CD1c-positive myeloid dendritic cell (primary cell): Measurements from ENCODE around the gene ARHGEF1.
A peak's percentile ranks its signal among the peaks of the same experiment; 100 is the strongest.

ENCODE experiments used
- DNase-seq: peaks from one replicate; pipeline ENCODE4 v3.0.0-alpha.2; 2016; ENCODE audit errors: extremely low spot score

The ARHGEF1 gene, protein sequence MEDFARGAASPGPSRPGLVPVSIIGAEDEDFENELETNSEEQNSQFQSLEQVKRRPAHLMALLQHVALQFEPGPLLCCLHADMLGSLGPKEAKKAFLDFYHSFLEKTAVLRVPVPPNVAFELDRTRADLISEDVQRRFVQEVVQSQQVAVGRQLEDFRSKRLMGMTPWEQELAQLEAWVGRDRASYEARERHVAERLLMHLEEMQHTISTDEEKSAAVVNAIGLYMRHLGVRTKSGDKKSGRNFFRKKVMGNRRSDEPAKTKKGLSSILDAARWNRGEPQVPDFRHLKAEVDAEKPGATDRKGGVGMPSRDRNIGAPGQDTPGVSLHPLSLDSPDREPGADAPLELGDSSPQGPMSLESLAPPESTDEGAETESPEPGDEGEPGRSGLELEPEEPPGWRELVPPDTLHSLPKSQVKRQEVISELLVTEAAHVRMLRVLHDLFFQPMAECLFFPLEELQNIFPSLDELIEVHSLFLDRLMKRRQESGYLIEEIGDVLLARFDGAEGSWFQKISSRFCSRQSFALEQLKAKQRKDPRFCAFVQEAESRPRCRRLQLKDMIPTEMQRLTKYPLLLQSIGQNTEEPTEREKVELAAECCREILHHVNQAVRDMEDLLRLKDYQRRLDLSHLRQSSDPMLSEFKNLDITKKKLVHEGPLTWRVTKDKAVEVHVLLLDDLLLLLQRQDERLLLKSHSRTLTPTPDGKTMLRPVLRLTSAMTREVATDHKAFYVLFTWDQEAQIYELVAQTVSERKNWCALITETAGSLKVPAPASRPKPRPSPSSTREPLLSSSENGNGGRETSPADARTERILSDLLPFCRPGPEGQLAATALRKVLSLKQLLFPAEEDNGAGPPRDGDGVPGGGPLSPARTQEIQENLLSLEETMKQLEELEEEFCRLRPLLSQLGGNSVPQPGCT

DNA sequence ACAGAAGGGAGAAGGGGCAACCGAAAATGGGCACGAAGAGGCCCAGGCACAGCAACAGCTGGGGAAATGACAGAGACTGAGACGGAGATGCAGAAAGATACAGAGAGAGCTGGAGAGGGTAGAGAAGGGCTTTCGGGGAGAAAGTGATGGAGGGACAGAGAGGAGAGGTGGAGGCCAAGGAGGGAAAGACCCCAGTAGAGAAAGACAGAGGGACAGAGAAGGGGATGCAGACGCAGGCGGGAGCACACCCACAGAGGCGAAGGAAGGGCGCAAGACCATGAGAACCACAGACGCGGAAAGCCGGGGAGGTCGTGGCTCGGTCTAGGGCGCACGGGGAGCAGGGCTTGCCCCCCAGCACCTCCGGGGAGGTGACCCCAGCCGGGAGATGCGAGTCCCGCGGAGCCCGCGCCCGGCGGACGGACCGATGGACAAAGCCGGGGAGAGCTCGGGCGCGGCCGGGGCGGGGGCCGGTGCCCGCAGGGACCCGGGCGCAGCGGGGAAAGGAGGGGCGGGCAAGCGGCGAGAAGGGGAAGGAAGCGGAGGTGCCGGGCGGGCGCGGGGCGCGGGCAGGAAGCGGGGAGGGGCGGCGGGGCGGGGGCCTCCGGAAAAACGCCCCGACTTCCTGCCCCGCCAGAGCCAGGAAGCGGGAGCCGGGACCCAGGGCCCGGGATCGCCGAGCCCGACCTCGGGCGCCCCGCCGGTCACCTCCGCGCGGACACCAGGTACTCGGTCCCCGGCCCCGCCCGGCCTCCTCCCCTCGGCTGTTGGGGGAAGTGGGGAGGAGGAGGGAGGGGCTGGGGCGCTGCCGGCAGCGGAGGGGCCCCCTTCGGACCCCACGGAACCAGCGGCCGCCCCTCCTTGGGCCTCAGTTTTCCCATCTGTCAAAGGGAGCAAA lies at the start of gene ARHGEF1:
TSS of gene ARHGEF1 (plus strand) at position 617 of the 895 bp plus-strand sequence. CDS start 4,899 bp downstream, outside the sequence.
- peak; percentile 65 for DNase-seq

GRCh38 chr19:41837981-41838708 lies 44.8 kb upstream of the ARHGEF1 start:
- DNase-seq: no peak

GRCh38 chr19:41839211-41839610 lies 43.8 kb upstream of the ARHGEF1 start:
- no peak for DNase-seq

DNA sequence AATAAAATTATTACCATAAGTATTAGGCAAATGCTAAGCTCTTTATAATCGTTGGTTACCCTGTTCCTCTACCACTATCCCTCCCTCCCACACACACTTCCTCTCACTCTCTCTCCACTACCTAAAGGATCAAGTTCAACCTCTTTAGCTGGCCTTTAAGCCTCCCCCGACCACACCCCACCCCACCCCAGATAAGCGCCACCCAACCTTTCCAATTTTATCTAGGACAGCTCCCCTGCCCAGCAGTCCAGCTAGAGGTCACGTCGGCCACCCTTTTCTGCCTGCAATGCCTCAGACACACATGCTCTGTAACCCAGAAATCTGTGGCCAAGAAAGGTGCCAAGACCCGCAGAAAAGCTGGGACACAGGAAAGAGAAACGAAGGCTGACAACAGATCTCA lies 39.6 kb upstream of the ARHGEF1 start:
- no peak for DNase-seq

GRCh38 chr19:41844601-41845000 lies 38.4 kb upstream of the ARHGEF1 start, which contains the start of gene LYPD4:
TSS of gene LYPD4 (minus strand) at chr19:41844683. CDS start at chr19:41839285, 5,398 bp downstream.
- no peak for DNase-seq

DNA sequence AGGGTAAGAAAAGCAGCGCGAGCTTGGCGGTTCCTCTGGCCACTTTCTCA lies 38.2 kb upstream of the ARHGEF1 start, which contains the start of gene DMRTC2:
TSS of gene DMRTC2 (plus strand) at position 42 of the 50 bp plus-strand sequence. CDS start 2,387 bp downstream, outside the sequence.
- DNase-seq: no peak

- DNase-seq: no peak
These were observed 37.9 kb upstream of the ARHGEF1 start for GRCh38 chr19:41845051-41845590.

DNA sequence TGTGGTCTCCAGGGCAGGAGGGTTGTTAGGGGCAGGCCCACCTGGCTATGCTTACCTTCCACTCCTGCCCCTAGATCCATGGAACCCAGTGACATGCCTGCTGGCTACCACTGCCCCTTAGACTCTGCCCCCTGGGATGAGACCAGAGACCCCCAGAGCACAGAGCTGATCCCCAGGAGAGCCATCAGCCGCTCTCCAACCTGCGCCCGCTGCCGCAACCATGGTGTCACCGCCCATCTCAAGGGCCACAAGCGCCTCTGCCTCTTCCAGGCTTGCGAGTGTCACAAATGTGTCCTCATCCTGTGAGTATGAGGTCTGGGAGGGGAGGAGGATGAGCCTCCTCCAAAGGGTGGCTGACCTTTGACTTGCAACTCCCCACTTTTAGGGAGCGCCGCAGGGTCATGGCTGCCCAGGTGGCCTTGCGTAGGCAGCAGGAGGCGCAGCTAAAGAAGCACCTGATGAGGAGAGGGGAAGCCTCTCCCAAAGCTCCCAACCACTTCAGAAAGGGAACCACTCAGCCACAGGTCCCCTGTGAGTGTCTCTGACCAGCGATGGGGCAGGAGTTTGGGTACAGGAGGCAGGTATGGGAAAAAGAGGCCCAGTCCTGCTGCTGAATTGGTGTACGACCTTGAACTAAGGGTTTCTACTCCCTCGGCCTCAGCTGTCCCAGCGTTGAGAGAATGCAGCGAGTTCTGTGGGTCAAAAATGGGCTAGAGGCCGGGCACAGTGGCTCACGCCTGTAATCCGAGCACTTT lies 35.5 kb upstream of the ARHGEF1 start:
- DNase-seq: no peak

- DNase-seq: no peak
These were observed 34.3 kb upstream of the ARHGEF1 start for GRCh38 chr19:41848666-41849065.

DNA sequence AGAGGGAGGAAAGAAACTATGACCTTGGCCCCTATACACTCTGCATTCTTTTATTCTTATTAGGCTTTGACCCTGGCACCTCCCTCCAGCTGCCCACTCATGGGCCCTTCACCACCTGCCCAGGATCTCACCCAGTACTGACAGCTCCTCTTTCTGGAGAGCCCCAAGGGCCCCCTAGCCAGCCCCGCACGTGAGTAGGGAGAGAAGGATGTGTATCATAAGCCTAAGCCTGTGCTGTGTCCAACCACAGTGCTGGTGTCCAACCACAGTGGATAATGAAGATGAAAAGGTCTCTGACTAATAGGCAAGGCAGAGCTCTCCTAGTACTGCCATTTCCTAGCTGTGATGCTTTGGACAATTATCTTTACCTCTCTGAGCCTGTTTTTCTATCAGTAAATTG lies 33.9 kb upstream of the ARHGEF1 start:
- DNase-seq: no peak

DNA sequence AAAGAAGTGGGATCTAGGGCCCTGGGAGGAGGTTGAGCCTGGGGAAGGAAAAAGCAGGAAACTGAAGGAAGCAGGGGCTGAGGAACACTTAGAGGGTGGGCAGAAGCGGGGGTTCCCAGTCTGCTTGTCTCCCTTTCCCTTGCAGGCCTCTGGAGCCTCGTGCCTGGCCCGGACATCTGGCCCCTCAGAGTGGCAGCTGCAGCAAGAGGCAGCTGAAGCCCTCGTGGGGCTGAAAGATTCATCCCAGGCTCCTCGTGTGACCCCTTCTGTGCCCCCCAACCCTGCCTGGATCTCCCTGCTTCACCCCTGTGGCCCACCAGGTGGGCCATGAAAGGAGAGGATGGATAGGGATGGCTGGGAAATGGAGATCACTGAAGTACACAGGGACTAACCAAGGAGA lies 32.6 kb upstream of the ARHGEF1 start:
- no peak for DNase-seq

DNA sequence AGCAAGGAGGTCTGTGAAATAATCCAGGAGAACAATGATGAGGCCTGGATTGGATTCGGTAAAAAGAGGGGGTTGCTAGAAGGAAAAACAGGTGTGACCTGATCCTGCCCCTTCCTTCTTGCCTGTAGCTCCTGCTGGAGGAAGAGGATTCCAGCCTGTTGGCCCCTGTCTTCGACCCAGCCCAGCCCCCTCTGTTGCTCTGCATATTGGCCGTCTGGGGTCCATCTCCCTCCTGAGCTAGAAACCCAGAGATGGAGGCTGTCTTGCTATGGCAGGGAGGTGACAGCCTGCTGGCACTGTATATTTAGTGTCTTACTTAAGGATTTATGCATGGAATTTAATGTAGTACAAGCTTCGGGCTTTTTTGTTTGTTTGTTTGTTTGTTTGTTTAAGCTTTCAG lies 31.5 kb upstream of the ARHGEF1 start:
- DNase-seq: no peak

DNA sequence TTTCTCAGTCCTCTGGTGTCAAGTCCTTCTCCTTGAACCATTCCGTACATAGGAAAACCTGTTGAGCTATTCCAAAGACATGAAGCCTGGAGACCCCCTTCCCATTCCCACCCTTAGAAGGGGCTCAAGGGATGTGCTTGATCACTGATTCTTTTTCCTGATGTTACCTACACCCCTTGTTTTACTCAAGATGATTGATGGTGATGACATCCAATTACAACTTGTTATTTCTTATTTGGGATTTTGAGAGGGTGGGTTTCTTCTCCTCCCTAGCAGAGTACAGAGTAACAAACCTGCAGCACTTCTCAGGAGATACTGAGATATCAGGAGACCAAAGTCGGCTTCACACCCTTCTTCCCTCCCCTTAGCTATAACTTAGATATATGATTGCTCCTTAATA lies 29.6 kb upstream of the ARHGEF1 start:
- DNase-seq: no peak

DNA sequence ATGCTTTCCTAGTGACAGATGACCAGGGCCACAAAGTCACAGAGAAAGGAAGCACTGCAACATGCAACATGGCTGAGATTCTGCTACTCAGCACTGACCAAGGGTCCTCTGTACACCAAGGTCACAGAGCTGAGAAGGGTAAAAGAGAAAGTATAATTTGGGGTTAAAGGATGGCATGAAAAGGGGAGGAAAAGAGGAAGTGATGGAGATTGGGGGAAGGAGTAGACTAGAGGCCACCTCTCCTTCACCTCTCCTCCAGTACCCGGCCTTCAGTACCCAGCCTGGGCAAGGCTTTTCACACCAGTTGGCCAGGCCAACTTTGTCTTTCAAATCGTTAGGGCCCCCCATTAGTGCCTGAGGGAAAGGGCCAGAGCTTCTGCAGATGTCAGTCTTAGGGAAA lies 29.2 kb upstream of the ARHGEF1 start:
- no peak for DNase-seq

DNA sequence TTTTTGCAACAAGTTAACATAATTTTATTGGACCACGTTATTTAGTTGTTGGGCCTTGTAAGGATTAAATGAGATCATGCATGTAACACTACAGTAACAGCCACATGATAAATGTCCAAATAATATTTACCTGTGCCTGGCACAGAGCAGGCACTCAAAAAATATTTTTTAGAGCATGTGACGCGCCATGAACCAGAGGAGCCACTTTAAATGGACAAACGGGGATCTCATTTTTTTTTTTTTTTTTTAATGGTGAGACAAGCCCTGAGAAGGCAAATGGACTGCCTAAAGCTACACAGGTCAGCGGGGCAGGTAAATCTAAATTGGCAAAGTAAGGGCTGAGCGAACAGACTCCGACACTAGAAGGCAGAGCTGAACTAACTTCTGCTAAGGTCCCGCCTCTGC lies 23.8 kb upstream of the ARHGEF1 start:
- DNase-seq: no peak

GRCh38 chr19:41859618-41860418 lies 23.2 kb upstream of the ARHGEF1 start, which contains the start of gene RPS19:
TSS of gene RPS19 (plus strand) at chr19:41860255. CDS start at chr19:41860775, 520 bp downstream.
- DNase-seq: peak; percentile 99

- peak; percentile 28 for DNase-seq
These were observed 22.4 kb upstream of the ARHGEF1 start for GRCh38 chr19:41860419-41861115.

DNA sequence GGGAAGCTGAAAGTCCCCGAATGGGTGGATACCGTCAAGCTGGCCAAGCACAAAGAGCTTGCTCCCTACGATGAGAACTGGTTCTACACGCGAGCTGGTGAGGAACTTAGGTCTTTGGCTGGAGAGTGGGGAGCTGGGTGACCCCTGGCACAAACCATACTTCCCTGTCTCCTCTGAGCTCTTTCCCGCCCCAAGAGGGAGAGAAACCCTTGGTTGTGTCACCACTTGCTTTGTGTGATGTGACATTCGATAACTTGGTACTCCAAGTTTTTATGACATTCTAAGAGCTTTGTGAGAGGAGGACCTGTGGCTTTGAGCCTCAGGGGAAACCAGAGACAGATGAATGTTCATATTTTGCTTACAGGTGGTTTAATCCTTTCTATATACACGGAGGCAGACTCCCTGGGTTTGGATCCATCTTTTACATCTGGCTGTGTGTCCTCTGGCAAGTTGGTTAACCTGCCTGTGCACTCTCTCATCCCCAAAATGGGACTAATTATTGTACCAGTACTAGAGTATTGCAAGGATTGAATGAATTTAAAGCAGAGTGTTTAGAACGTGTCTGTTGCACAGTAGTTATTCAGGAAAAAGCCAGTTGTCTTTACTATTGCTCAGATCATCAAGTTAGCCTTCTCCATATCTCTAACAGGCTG lies 21.7 kb upstream of the ARHGEF1 start:
- DNase-seq: peak; percentile 29
